A673 (cell line): Measurements from ENCODE around the gene GUCY1B1. TPM values are rescaled to one million over a fixed set of nuclear protein-coding genes. Genes with fewer than 3 reads are reported as not detected.

ENCODE experiments used
- BruUV-seq: library from RNA; stranded (reverse); fragments of 400-500 nt; replicated peaks from 2 replicates; lab custom pipeline; 2021; lab: Mats Ljungman, UMichigan
- CTCF ChIA-PET: fragments of 300-600 bp; sonication (Branson Sonifier 250); formaldehyde crosslinking; loops from one replicate; lab custom pipeline; 2022; ENCODE audit warnings: antibody characterized with exemption; lab: Charles Lee
- POLR2A ChIA-PET: fragments of 300-600 bp; sonication (Branson Sonifier 250); formaldehyde crosslinking; loops from one replicate; lab custom pipeline; 2022; ENCODE audit warnings: antibody characterized with exemption; ENCODE audit not compliant: low non-redundant PET; lab: Charles Lee
- DNase-seq: peaks from one replicate; pipeline ENCODE4 v3.0.0-alpha.2; 2015; ENCODE audit warnings: low spot score
- H3K27ac ChIP-seq: fragments of 200-600 bp; sonication (generic); 2 replicates; pipeline ENCODE4 v1.5.1; 2016; ENCODE audit warnings: mixed run types, low read depth, mild to moderate bottlenecking, mixed read lengths, antibody characterized with exemption, low read length; ENCODE audit not compliant: poor library complexity, severe bottlenecking
- H3K27me3 ChIP-seq: fragments of 200-600 bp; sonication (generic); replicated peaks from 2 replicates; pipeline ENCODE4 v1.6.1; 2017; ENCODE audit warnings: mixed run types, low read depth, mild to moderate bottlenecking, mixed read lengths, antibody characterized with exemption, low read length; ENCODE audit not compliant: insufficient read depth, poor library complexity
- H3K36me3 ChIP-seq: fragments of 200-600 bp; sonication (generic); 2 replicates; pipeline ENCODE4 v1.6.1; 2016; ENCODE audit warnings: mixed run types, mild to moderate bottlenecking, mixed read lengths, antibody characterized with exemption, low read length; ENCODE audit not compliant: insufficient read depth, poor library complexity, severe bottlenecking
- H3K4me1 ChIP-seq: fragments of 200-600 bp; sonication (generic); 2 replicates; pipeline ENCODE4 v1.6.1; 2017; ENCODE audit warnings: mixed run types, mild to moderate bottlenecking, mixed read lengths, antibody characterized with exemption, low read length; ENCODE audit not compliant: insufficient read depth, poor library complexity, severe bottlenecking
- H3K4me3 ChIP-seq: fragments of 200-600 bp; sonication (generic); 2 replicates; pipeline ENCODE4 v1.5.1; 2016; ENCODE audit warnings: low read depth, mixed run types, mild to moderate bottlenecking, mixed read lengths, low read length; ENCODE audit not compliant: poor library complexity, severe bottlenecking
- H3K9me3 ChIP-seq: fragments of 200-600 bp; sonication (generic); 2 replicates; pipeline ENCODE4 v1.6.1; 2016; ENCODE audit warnings: mixed run types, low read depth, mild to moderate bottlenecking, mixed read lengths, antibody characterized with exemption, low read length; ENCODE audit not compliant: poor library complexity, severe bottlenecking
- EZH2 ChIP-seq: fragments of 200-600 bp; sonication (generic); IDR thresholded peaks from 2 replicates; pipeline ENCODE4 v1.6.1; 2017; ENCODE audit warnings: borderline replicate concordance, low read depth, mild to moderate bottlenecking, mixed read lengths, antibody characterized with exemption, low read length; ENCODE audit not compliant: poor library complexity, severe bottlenecking
- intact Hi-C: fragments of 100-400 bp; cut with micrococcal nuclease; formaldehyde crosslinking; loops from one replicate; pipeline ENCODE4 v1.10.0; 2022; ENCODE audit not compliant: unreplicated experiment
- total RNA-seq: library from RNA; stranded (reverse); gene quantifications from 2 replicates; pipeline ENCODE4 v1.2.3, GENCODE V29; 2021
- TF ChIP-seq, protein P1 (sequence below): fragments of 300-800, 200-600 bp; sonication (generic); conservative IDR thresholded peaks from 2 replicates; pipeline ENCODE4 v1.5.1; 2017; ENCODE audit warnings: low read depth, mild to moderate bottlenecking, antibody characterized with exemption, low read length, moderate library complexity, mixed read lengths

The GUCY1B1 gene
- total RNA-seq, 1 experiment from 2014 or later = not detected

GRCh38 chr4:155807021-155807420, 48.2 kb downstream of the GUCY1B1 start:
- BruUV-seq = no TSS peak
- CTCF ChIA-PET = no interaction called here

GRCh38 chr4:155809835-155810234, 51.0 kb downstream of the GUCY1B1 start:
- peak; percentile 90 for DNase-seq
- intact Hi-C loops = loop anchor here (1.0 kb wide), 1 partner anchor 143 kb away; the partner anchor contains the start of gene CTSO
- no peaks in the 10 kb centered on the region for H3K4me1 ChIP-seq
- H3K4me3 ChIP-seq = no peak overlapping the region
- TF ChIP-seq, protein P1, sequence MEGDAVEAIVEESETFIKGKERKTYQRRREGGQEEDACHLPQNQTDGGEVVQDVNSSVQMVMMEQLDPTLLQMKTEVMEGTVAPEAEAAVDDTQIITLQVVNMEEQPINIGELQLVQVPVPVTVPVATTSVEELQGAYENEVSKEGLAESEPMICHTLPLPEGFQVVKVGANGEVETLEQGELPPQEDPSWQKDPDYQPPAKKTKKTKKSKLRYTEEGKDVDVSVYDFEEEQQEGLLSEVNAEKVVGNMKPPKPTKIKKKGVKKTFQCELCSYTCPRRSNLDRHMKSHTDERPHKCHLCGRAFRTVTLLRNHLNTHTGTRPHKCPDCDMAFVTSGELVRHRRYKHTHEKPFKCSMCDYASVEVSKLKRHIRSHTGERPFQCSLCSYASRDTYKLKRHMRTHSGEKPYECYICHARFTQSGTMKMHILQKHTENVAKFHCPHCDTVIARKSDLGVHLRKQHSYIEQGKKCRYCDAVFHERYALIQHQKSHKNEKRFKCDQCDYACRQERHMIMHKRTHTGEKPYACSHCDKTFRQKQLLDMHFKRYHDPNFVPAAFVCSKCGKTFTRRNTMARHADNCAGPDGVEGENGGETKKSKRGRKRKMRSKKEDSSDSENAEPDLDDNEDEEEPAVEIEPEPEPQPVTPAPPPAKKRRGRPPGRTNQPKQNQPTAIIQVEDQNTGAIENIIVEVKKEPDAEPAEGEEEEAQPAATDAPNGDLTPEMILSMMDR = peak; percentile 74
- TF ChIP-seq EZH2 = no peak
- ChIA-PET CTCF (interaction anchor here (0.7 to 1.6 kb wide), 2 partner anchors 143 to 988 kb away, joined by 5 to 16 read pairs; partner anchors contain the start of gene CTSO), POLR2A (no interaction called here)
- no TSS peak for BruUV-seq
- no peaks in the 10 kb centered on the region for H3K9me3 ChIP-seq
- H3K27ac ChIP-seq = no peak overlapping the region
- H3K36me3 ChIP-seq = no peaks in the 10 kb centered on the region
- H3K27me3 ChIP-seq = no peaks in the 10 kb centered on the region

More at GRCh38 chr4:155807021-155807420, 48.2 kb downstream of the GUCY1B1 start:
- Histone ChIP-seq H3K4me3 (no peak overlapping the region), H3K4me1 (no peaks in the 10 kb centered on the region), H3K9me3 (no peaks in the 10 kb centered on the region), H3K27ac (no peak overlapping the region), H3K27me3 (no peaks in the 10 kb centered on the region), H3K36me3 (no peaks in the 10 kb centered on the region)
- TF ChIP-seq EZH2 = no peak
- intact Hi-C loops = no loop called here
- no peak for DNase-seq
- POLR2A ChIA-PET = no interaction called here

GRCh38 chr4:155811083-155811482, 52.3 kb downstream of the GUCY1B1 start:
- ChIA-PET CTCF (interaction anchor here (1.6 kb wide), 1 partner anchor 142 kb away, joined by 16 read pairs; the partner anchor contains the start of gene CTSO), POLR2A (no interaction called here)
- no peak for DNase-seq
- H3K9me3 ChIP-seq = no peaks in the 10 kb centered on the region
- intact Hi-C loops = no loop called here
- H3K4me3 ChIP-seq = no peak overlapping the region
- TF ChIP-seq, protein P1 = no peak
- TF ChIP-seq EZH2 = no peak
- H3K27ac ChIP-seq = no peak overlapping the region
- H3K27me3 ChIP-seq = no peaks in the 10 kb centered on the region
- no TSS peak for BruUV-seq
- H3K36me3 ChIP-seq = no peaks in the 10 kb centered on the region
- H3K4me1 ChIP-seq = no peaks in the 10 kb centered on the region

DNA sequence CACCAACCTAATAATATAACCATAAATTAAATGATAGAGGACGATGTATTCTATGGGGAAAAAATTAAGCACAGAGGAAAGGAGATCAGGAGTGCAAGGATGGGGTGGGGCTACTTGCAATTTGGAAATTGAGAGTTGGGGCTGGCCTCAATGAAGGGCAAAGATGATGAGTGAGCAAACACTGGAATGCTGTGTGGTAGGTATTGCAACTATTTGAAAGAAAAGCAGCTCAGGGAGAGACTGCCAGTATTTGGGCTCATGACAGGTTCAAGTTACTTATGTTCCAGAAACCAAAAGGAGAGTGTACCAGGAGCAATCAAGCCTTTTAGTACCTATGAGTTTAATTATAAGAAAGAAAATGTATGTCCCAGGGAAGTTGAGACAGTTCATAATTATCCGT, 59.8 kb downstream of the GUCY1B1 start:
- DNase-seq = no peak
- BruUV-seq = no TSS peak
- no peaks in the 10 kb centered on the region for H3K9me3 ChIP-seq
- ChIA-PET CTCF (no interaction called here), POLR2A (no interaction called here)
- H3K4me3 ChIP-seq = no peak overlapping the region
- TF ChIP-seq, protein P1 = no peak
- TF ChIP-seq EZH2 = no peak
- H3K4me1 ChIP-seq = no peaks in the 10 kb centered on the region
- no peaks in the 10 kb centered on the region for H3K36me3 ChIP-seq
- H3K27me3 ChIP-seq = no peaks in the 10 kb centered on the region
- intact Hi-C loops = no loop called here
- no peak overlapping the region for H3K27ac ChIP-seq
